SK-N-SH (cell line): ENCODE measurements around the gene ADGRL3.

Source experiments
- CTCF ChIP-seq: fragments of 200-600 bp; sonication (generic); IDR thresholded peaks from 2 replicates; pipeline ENCODE4 v1.6.1; 2017; ENCODE audit warnings: antibody characterized with exemption, mild to moderate bottlenecking, moderate library complexity
- IRF3 ChIP-seq: fragments of 150-350 bp; IDR thresholded peaks from 2 replicates; pipeline ENCODE4 v1.6.1; 2016; ENCODE audit warnings: mild to moderate bottlenecking, low read depth, low read length
- MAX ChIP-seq: IDR thresholded peaks from 2 replicates; pipeline ENCODE4 v1.4.0; 2012; ENCODE audit warnings: low read depth
- REST ChIP-seq: IDR thresholded peaks from 2 replicates; pipeline ENCODE4 v1.6.1; 2012; ENCODE audit warnings: mild to moderate bottlenecking, low read depth, low read length, moderate library complexity
- USF1 ChIP-seq: IDR thresholded peaks from 2 replicates; pipeline ENCODE4 v1.4.0; 2012; ENCODE audit warnings: low read depth, borderline replicate concordance

- TF ChIP-seq MAX (no peak), IRF3 (no peak), USF1 (no peak), REST (no peak), CTCF (no peak)
Observed at GRCh38 chr4:61451935-61452334, 251.8 kb downstream of the ADGRL3 start.
